ENCODE results near the gene CCDC88C.
"Not testable (repeated sequence)": the region's sequence is repeated elsewhere in the genome, so short reads cannot be mapped to it uniquely, and the experiment has no call there.

The CCDC88C gene

GRCh38 chr14:91415794-91416743, 1.6 kb downstream of the CCDC88C start:
- H3K4me3 ChIP-seq (ENCODE audit: low read length): peak overlapping the region; percentile 77
- peaks cover 34% of the 10 kb centered on the region for H3K4me1 ChIP-seq (ENCODE audit: control insufficient read depth, low read depth, low read length)
- peaks cover 7% of the 10 kb centered on the region for H3K27me3 ChIP-seq (ENCODE audit: control insufficient read depth, insufficient read depth, low read length)
- peak overlapping the region; percentile 67 for H3K9ac ChIP-seq (ENCODE audit: low read length)
- no peaks in the 10 kb centered on the region for H3K9me3 ChIP-seq (ENCODE audit: control insufficient read depth, low read depth, low read length)
- H3K36me3 ChIP-seq (ENCODE audit: control insufficient read depth, low read depth, low read length): peaks cover 2% of the 10 kb centered on the region
- no peak overlapping the region for H3K27ac ChIP-seq (ENCODE audit: low read length)

- no peak overlapping the region for H3K9ac ChIP-seq (ENCODE audit: low read length)
- peaks cover 44% of the 10 kb centered on the region for H3K4me1 ChIP-seq (ENCODE audit: control insufficient read depth, low read depth, low read length)
- H3K9me3 ChIP-seq (ENCODE audit: control insufficient read depth, low read depth, low read length): no peaks in the 10 kb centered on the region
- no peak overlapping the region for H3K27ac ChIP-seq (ENCODE audit: low read length)
- no peak overlapping the region for H3K4me3 ChIP-seq (ENCODE audit: low read length)
- peaks cover 4% of the 10 kb centered on the region for H3K36me3 ChIP-seq (ENCODE audit: control insufficient read depth, low read depth, low read length)
- H3K27me3 ChIP-seq (ENCODE audit: control insufficient read depth, insufficient read depth, low read length): peaks cover 7% of the 10 kb centered on the region
Measured at GRCh38 chr14:91414475-91414833, 3.2 kb downstream of the CCDC88C start.

- peaks cover 44% of the 10 kb centered on the region for H3K4me1 ChIP-seq (ENCODE audit: control insufficient read depth, low read depth, low read length)
- H3K27ac ChIP-seq (ENCODE audit: low read length): peak overlapping the region; percentile 7
- H3K27me3 ChIP-seq (ENCODE audit: control insufficient read depth, insufficient read depth, low read length): peaks cover 7% of the 10 kb centered on the region
- H3K9me3 ChIP-seq (ENCODE audit: control insufficient read depth, low read depth, low read length): no peaks in the 10 kb centered on the region
- H3K36me3 ChIP-seq (ENCODE audit: control insufficient read depth, low read depth, low read length): peaks cover 4% of the 10 kb centered on the region
- no peak overlapping the region for H3K9ac ChIP-seq (ENCODE audit: low read length)
- H3K4me3 ChIP-seq (ENCODE audit: low read length): peak overlapping the region; percentile 23
Measured at GRCh38 chr14:91413547-91414474, 3.8 kb downstream of the CCDC88C start.

- Histone ChIP-seq H3K9me3 (ENCODE audit: control insufficient read depth, low read depth, low read length) (no peaks in the 10 kb centered on the region), H3K4me3 (ENCODE audit: low read length) (no peak overlapping the region), H3K4me1 (ENCODE audit: control insufficient read depth, low read depth, low read length) (peaks cover 44% of the 10 kb centered on the region), H3K27ac (ENCODE audit: low read length) (no peak overlapping the region), H3K36me3 (ENCODE audit: control insufficient read depth, low read depth, low read length) (peaks cover 10% of the 10 kb centered on the region), H3K27me3 (ENCODE audit: control insufficient read depth, insufficient read depth, low read length) (no peaks in the 10 kb centered on the region), H3K9ac (ENCODE audit: low read length) (no peak overlapping the region)
Measured at GRCh38 chr14:91412939-91413338, 4.7 kb downstream of the CCDC88C start.

- H3K27ac ChIP-seq (ENCODE audit: low read length): no peak overlapping the region
- no peaks in the 10 kb centered on the region for H3K9me3 ChIP-seq (ENCODE audit: control insufficient read depth, low read depth, low read length)
- H3K4me3 ChIP-seq (ENCODE audit: low read length): no peak overlapping the region
- H3K9ac ChIP-seq (ENCODE audit: low read length): no peak overlapping the region
- no peaks in the 10 kb centered on the region for H3K27me3 ChIP-seq (ENCODE audit: control insufficient read depth, insufficient read depth, low read length)
- H3K4me1 ChIP-seq (ENCODE audit: control insufficient read depth, low read depth, low read length): peaks cover 37% of the 10 kb centered on the region
- H3K36me3 ChIP-seq (ENCODE audit: control insufficient read depth, low read depth, low read length): peaks cover 14% of the 10 kb centered on the region
Measured at GRCh38 chr14:91410771-91411536, 6.7 kb downstream of the CCDC88C start.

GRCh38 chr14:91409928-91410718, 7.5 kb downstream of the CCDC88C start:
- no peak overlapping the region for H3K9ac ChIP-seq (ENCODE audit: low read length)
- H3K27ac ChIP-seq (ENCODE audit: low read length): no peak overlapping the region
- H3K9me3 ChIP-seq (ENCODE audit: control insufficient read depth, low read depth, low read length): no peaks in the 10 kb centered on the region
- peaks cover 32% of the 10 kb centered on the region for H3K4me1 ChIP-seq (ENCODE audit: control insufficient read depth, low read depth, low read length)
- peaks cover 14% of the 10 kb centered on the region for H3K36me3 ChIP-seq (ENCODE audit: control insufficient read depth, low read depth, low read length)
- no peaks in the 10 kb centered on the region for H3K27me3 ChIP-seq (ENCODE audit: control insufficient read depth, insufficient read depth, low read length)
- no peak overlapping the region for H3K4me3 ChIP-seq (ENCODE audit: low read length)

GRCh38 chr14:91409240-91409639, 8.4 kb downstream of the CCDC88C start:
- not testable (repeated sequence) for H3K9ac ChIP-seq (ENCODE audit: low read length); H3K9me3 ChIP-seq (ENCODE audit: control insufficient read depth, low read depth, low read length); H3K27me3 ChIP-seq (ENCODE audit: control insufficient read depth, insufficient read depth, low read length); H3K4me3 ChIP-seq (ENCODE audit: low read length); H3K27ac ChIP-seq (ENCODE audit: low read length)
- H3K4me1 ChIP-seq (ENCODE audit: control insufficient read depth, low read depth, low read length): peaks cover 24% of the 10 kb centered on the region
- H3K36me3 ChIP-seq (ENCODE audit: control insufficient read depth, low read depth, low read length): peaks cover 14% of the 10 kb centered on the region

- peaks cover 14% of the 10 kb centered on the region for H3K36me3 ChIP-seq (ENCODE audit: control insufficient read depth, low read depth, low read length)
- no peak overlapping the region for H3K27ac ChIP-seq (ENCODE audit: low read length)
- H3K4me3 ChIP-seq (ENCODE audit: low read length): no peak overlapping the region
- H3K9me3 ChIP-seq (ENCODE audit: control insufficient read depth, low read depth, low read length): no peaks in the 10 kb centered on the region
- peaks cover 10% of the 10 kb centered on the region for H3K4me1 ChIP-seq (ENCODE audit: control insufficient read depth, low read depth, low read length)
- no peak overlapping the region for H3K9ac ChIP-seq (ENCODE audit: low read length)
- no peaks in the 10 kb centered on the region for H3K27me3 ChIP-seq (ENCODE audit: control insufficient read depth, insufficient read depth, low read length)
Measured at GRCh38 chr14:91406982-91407381, 10.6 kb downstream of the CCDC88C start.

GRCh38 chr14:91406451-91406850, 11.2 kb downstream of the CCDC88C start:
- peaks cover 14% of the 10 kb centered on the region for H3K36me3 ChIP-seq (ENCODE audit: control insufficient read depth, low read depth, low read length)
- H3K27me3 ChIP-seq (ENCODE audit: control insufficient read depth, insufficient read depth, low read length): no peaks in the 10 kb centered on the region
- H3K9ac ChIP-seq (ENCODE audit: low read length): no peak overlapping the region
- peaks cover 10% of the 10 kb centered on the region for H3K4me1 ChIP-seq (ENCODE audit: control insufficient read depth, low read depth, low read length)
- H3K27ac ChIP-seq (ENCODE audit: low read length): no peak overlapping the region
- no peaks in the 10 kb centered on the region for H3K9me3 ChIP-seq (ENCODE audit: control insufficient read depth, low read depth, low read length)
- no peak overlapping the region for H3K4me3 ChIP-seq (ENCODE audit: low read length)

- no peaks in the 10 kb centered on the region for H3K9me3 ChIP-seq (ENCODE audit: control insufficient read depth, low read depth, low read length)
- H3K4me1 ChIP-seq (ENCODE audit: control insufficient read depth, low read depth, low read length): peaks cover 10% of the 10 kb centered on the region
- H3K27ac ChIP-seq (ENCODE audit: low read length): no peak overlapping the region
- peaks cover 10% of the 10 kb centered on the region for H3K36me3 ChIP-seq (ENCODE audit: control insufficient read depth, low read depth, low read length)
- H3K27me3 ChIP-seq (ENCODE audit: control insufficient read depth, insufficient read depth, low read length): no peaks in the 10 kb centered on the region
- H3K9ac ChIP-seq (ENCODE audit: low read length): no peak overlapping the region
- no peak overlapping the region for H3K4me3 ChIP-seq (ENCODE audit: low read length)
Measured at GRCh38 chr14:91405724-91406435, 11.7 kb downstream of the CCDC88C start.

Measured in iPS-18a (cell line).